Measurements from ENCODE around the gene ZSCAN5A.
"Not testable (repeated sequence)": the region's sequence is repeated elsewhere in the genome, so short reads cannot be mapped to it uniquely, and the experiment has no call there.

Gene ZSCAN5A

GRCh38 chr19:56271151-56271550 lies 43.5 kb downstream of the ZSCAN5A start:
- DNase-seq, result peak in 1 of 2 experiments; percentile 54

DNA sequence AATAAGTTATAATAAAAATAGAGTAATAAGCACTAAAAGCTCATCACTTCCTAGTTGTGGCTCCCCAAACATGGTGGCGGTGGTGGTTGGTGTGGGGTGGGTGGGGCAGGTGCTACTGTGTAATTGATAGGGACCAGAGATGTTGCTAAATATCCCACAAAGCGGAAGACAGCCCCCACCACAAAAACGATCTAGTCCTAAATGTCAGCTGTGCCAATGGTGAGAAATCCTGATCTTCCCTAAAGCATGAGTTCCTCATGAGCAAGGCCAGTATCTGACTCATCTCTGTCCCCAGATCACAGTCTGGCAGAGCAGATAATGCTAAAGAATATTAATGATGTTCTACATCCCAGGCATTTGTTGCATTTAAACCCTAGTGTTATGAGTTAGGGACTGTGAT lies 44.0 kb downstream of the ZSCAN5A start:
- DNase-seq, result peak; percentile 85 to 88

DNA sequence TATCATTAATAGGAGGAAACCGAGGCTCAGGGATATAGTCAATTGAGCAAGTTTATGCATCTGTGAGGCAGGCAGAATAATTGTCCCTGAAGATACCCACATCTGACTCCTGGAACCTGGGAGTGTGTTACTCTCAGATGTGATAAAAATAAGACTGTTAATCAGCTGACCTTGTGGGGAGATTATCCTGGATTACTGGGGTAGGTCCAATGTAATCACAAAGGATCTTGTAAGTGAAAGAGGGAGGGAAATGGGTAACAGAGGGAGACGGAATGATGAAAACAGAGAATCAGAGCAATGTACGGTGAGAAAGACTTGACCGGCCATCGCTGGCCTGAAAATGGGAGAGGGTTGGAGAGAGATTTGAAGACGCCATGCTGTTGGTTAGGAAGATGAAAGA lies 45.3 kb downstream of the ZSCAN5A start:
- no peak for DNase-seq

- DNase-seq, result no peak
These were observed 48.6 kb downstream of the ZSCAN5A start for GRCh38 chr19:56266051-56266450.

DNA sequence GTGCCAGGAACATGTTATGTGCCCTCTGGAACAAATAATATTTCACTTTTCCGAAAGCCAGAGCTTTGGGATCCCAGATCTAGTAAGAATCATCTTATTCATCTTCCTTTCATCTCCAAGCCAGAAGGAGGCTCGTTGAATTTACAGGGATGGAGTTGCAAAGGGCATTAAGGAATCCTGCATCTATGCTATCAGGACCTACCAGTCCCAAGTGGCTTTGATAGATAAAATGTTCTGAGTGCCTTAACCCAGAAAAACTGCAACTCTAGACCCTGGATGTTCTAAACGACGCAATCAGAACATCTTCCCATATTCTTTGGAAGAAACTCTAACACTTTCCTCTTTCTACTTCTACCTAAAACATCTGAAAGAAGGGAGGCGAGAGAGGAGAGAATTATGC lies 51.3 kb downstream of the ZSCAN5A start:
- DNase-seq, result no peak

DNA sequence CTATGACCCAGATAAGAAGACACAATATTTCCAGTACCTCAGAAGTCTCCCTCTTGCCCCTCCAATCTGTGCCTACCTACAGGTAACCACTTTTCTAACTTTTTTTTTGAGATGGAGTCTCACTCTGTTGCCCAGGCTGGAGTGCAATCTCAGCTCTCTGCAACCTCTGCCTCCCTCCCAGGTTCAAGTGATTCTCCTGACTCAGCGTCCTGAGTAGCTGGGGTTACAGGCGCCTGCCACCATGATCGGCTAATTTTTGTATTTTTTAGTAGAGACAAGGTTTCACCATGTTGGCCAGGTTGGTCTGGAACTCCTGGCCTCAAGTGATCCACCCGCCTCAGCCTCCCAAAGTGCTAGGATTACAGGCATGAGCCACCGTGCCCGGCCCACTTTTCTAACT lies 52.7 kb downstream of the ZSCAN5A start:
- not testable (repeated sequence) for DNase-seq

GRCh38 chr19:56261145-56261544 lies 53.5 kb downstream of the ZSCAN5A start:
- no peak for DNase-seq

- DNase-seq, result no peak
These were observed 56.4 kb downstream of the ZSCAN5A start for GRCh38 chr19:56258272-56258671.

DNA sequence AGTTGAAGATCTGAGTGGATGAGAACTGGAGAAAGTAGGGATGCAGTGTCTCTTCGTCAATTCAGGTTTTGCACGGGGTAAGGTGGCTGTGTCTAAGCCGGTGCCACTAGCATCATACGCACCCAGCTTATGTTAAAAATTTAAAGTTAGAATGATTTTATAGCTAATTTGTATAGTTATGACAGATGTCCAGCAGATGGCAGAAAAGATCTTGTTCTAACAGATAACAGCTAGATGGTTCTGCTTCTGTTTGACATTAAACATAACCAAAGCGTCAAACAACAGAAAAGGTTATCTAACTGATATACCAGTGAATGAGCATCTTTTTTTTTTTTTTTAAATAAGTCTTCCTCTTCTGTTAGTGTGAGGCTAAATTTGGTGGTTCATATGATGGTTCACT lies 60.9 kb downstream of the ZSCAN5A start:
- DNase-seq, result peak; percentile 71 to 90

- peak; percentile 46 to 49 for DNase-seq
These were observed 61.8 kb downstream of the ZSCAN5A start for GRCh38 chr19:56252699-56253422.

DNA sequence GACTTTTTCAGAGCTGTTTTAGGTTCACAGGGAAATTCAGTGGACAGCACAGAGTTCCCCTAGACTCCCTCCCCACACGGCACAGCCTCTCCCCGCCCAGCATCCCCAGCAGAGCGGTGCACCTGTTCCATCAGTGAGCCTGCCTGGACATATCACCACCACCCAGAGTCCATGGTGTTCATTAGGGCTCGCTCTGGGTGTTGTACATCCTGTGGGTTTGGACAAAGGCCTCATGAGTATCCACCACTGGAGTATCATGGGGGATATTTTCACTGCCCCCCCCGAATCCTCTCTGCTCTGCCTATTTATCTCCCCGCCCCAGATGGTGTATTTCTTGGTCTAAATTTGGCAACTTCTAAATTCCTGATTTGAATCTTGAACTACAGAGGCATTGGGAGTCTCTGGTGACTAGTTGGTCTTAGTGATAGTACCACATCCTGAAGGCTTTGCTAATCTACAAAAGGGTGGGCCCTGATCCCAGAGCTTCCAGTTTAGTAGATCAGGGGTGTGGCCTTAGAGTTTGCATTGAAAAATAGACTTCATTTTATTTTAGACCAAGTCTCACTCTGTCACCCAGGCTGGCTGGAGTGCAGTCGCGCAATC lies 65.8 kb downstream of the ZSCAN5A start:
- DNase-seq, result not testable (repeated sequence)

GRCh38 chr19:56245764-56246163 lies 68.9 kb downstream of the ZSCAN5A start:
- not testable (repeated sequence) for DNase-seq

DNA sequence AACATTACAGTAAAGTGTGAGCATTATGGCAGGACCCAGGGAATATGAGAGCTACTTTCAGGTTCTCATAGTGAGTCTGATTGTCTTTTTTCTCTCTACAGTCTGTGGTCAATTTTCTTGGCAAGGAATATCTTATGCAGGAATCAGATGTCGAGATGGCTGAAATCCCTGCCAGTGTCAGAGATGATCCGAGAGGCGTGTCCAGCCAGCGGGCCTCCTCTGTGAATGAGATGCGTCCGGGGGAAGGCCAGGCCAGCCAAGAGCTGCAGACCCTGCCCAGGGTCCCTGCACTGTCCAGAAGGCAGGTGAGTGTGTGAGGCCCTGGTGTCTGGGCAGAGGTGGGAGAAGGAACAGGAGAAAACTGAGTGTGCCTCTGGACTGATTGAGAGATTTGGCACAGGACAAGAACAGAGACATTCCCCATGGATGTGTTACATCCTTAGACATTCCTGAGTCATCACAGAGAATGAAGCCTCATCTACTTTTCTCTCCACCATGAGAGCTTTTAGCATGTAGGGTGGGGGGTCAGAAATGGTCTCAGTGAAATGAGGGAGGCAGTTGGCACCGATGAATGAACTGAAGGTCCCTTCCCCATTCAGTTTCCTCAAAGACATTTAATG lies 69.4 kb downstream of the ZSCAN5A start:
- no peak for DNase-seq

DNA sequence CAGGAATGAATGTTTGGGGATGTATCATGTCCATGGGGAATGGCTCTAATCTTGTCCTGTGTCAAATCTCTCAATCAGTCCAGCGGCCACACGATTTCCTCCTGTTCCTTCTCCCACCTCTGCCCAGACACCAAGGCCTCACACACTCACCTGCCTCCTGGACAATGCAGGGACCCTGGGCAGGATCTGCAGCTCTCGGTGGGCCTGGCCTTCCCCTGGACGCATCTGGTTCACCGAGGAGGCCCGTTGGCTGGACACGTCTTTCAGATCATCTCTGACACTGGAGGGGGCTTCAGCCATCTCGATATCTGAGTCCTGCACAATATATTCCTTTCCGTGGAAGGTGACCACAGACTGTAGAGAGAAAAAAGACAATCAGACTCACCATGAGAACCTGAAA lies 91.2 kb downstream of the ZSCAN5A start:
- no peak for DNase-seq

- no peak for DNase-seq
These were observed 91.7 kb downstream of the ZSCAN5A start for GRCh38 chr19:56222901-56223300.

- no peak for DNase-seq
These were observed 92.8 kb downstream of the ZSCAN5A start for GRCh38 chr19:56221851-56222250.

DNA sequence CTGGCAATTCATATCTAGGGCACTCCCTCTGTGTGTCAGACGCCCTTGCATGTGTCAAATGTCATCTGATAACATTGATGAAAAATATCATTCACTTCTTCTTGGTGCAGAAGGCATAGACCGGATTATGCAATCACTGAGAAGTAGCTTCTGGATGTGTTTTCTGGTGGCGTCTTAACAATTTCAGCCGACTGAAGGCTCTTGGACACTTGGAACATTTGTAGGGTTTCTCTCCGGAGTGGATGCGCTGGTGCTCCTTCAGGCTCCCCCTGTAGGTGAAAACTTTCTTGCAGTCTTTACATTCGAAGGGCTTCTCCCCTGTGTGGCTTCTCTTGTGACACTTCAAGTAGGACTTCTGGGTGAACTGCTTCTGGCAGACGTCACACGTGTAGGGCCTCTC lies 93.2 kb downstream of the ZSCAN5A start:
- DNase-seq, result not testable (repeated sequence)

DNA sequence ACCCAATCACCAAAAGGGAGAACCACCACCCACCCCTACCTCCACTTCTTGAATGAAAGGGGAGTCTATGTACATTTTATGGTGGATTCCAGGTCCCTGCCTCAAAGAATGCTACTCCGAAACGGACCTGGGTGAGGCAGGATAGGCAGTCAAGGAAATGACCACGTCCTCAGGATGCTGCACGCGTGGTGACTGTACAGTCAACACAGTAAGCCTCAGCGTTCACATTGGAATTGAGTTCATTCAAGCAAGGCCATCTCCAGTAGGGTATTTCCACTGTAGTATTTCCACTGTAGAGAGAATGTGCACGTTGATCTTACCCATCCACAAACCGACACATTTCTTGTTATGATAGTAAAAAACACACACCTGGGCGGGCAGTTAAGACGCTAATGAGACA lies 95.7 kb downstream of the ZSCAN5A start:
- no peak for DNase-seq

DNA sequence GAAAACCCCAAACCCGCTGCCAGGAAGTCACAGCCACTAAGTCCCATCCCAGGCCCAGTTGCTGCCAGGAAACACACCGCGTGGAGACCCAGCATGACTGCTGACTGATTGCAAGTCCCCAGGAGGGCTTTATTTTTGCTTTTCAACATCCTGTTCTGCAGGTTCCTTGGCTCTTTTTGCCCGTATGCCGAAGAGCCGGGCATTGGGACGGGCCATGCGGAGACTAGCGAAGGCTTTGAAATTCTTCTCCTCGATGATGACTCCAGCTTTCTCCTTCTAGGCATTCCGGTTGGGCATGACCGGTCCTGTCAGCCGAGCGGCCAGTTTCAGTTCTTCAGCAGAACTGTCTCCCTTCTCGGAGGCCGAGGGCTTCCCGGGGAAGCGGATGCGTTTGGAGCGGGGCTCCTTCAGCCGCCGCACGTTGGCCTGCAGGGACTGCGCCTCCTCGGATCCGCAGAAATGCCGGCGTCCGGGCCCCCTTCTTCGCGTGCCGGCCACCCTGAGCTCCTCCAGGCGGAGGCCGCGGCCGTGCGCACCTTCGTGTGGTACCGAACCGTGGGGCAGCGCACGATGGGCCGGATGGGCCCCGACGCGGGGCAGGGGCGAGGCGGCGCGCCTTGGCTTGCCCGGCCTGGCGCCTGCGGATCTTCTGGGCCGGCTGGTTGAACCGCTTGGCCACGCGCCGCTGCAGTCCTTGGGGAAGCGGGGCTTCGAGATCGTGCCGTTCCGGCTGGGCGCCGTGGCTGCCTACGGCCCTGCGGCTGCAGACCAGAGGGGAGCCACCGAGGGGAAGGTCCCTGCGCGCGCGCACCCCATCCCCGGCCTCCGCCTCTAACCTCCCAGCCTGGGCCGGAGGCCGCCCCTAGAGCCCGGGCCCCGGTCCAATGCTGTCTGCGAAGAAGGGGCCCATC lies 97.3 kb downstream of the ZSCAN5A start:
- no peak for DNase-seq

- no peak for DNase-seq
These were observed 102.9 kb downstream of the ZSCAN5A start for GRCh38 chr19:56211718-56212117.

GRCh38 chr19:56210036-56210435 lies 104.6 kb downstream of the ZSCAN5A start:
- not testable (repeated sequence) for DNase-seq

- DNase-seq, result no peak
These were observed 105.5 kb downstream of the ZSCAN5A start for GRCh38 chr19:56209091-56209490.

DNA sequence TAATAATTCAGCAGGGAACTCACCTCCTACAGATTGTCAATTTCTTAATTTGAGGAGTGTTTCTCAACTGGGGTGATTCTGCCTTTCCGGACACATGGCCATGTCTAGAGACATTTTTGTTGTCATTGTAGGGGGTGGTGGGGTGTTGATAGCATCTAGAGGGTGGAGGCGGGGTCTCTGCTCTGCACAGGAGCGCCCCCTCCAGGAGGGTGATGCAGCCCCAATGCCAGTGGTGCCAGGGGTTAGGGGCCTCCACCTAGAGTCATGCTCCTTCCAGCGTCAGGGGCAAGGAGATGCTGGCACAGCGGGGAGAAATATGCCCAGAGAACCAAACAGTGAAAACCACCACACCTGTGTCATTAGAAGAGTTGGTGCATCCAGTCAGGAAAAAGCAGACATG lies 107.1 kb downstream of the ZSCAN5A start:
- DNase-seq, result not testable (repeated sequence)
